WTC11 (cell line): Measurements from ENCODE around the gene RDH16. TPM values are rescaled to one million over a fixed set of nuclear protein-coding genes. Genes with fewer than 3 reads are reported as not detected.

Source experiments
- ATAC-seq: fragments of 200-7000 bp; cut with Tn5 transposase; 2 replicates; pipeline ENCODE4 v1.10.0; 2021; ENCODE audit warnings: mild to moderate bottlenecking, moderate library complexity
- CTCF ChIA-PET: fragments of 300-600 bp; sonication (Branson Sonifier 250); formaldehyde crosslinking; loops from one replicate; lab custom pipeline; 2021; ENCODE audit warnings: antibody characterized with exemption; lab: Charles Lee
- POLR2A ChIA-PET: fragments of 350-600 bp; sonication (Branson Sonifier 250); formaldehyde crosslinking; loops from one replicate; lab custom pipeline; 2021; ENCODE audit warnings: antibody characterized with exemption; lab: Charles Lee
- DNase-seq: peaks from one replicate; pipeline ENCODE4 v3.0.0; 2021; ENCODE audit warnings: low spot score
- H3K27ac Mint-ChIP-seq: 2 replicates; pipeline ENCODE4 v1.8.0; 2021; ENCODE audit warnings: mixed read lengths
- H3K27me3 Mint-ChIP-seq: 2 replicates; pipeline ENCODE4 v1.8.0; 2021; ENCODE audit warnings: low read depth, mild to moderate bottlenecking, moderate library complexity, mixed read lengths
- H3K36me3 Mint-ChIP-seq: 2 replicates; pipeline ENCODE4 v1.8.0; 2021; ENCODE audit warnings: mixed read lengths
- H3K4me1 Mint-ChIP-seq: 2 replicates; pipeline ENCODE4 v1.8.0; 2022; ENCODE audit warnings: mixed read lengths
- H3K4me3 Mint-ChIP-seq: 2 replicates; pipeline ENCODE4 v1.8.0; 2021; ENCODE audit warnings: mild to moderate bottlenecking, moderate library complexity, mixed read lengths
- H3K9me3 Mint-ChIP-seq: 2 replicates; pipeline ENCODE4 v1.8.0; 2021; ENCODE audit warnings: mixed read lengths
- ARID4B ChIP-seq: sonication (generic); formaldehyde crosslinking; IDR thresholded peaks from 2 replicates; pipeline ENCODE4 v1.8.0; 2023; ENCODE audit warnings: missing genetic modification reagents, mild to moderate bottlenecking, borderline replicate concordance
- ATF3 ChIP-seq: sonication (generic); formaldehyde crosslinking; conservative IDR thresholded peaks from 2 replicates; pipeline ENCODE4 v1.8.1; 2022; ENCODE audit warnings: mild to moderate bottlenecking, missing genetic modification reagents
- ATF6 ChIP-seq: sonication (generic); formaldehyde crosslinking; IDR thresholded peaks from 2 replicates; pipeline ENCODE4 v1.8.1; 2023; ENCODE audit warnings: mild to moderate bottlenecking, missing genetic modification reagents
- CDX4 ChIP-seq: fragments of 250-450 bp; sonication (Bioruptor Pico); IDR thresholded peaks from 2 replicates; pipeline ENCODE4 v1.9.0; 2021; ENCODE audit warnings: moderate library complexity, mild to moderate bottlenecking, inconsistent platforms, borderline replicate concordance
- E2F1 ChIP-seq: sonication (generic); formaldehyde crosslinking; IDR thresholded peaks from 2 replicates; pipeline ENCODE4 v1.8.0; 2022; ENCODE audit warnings: mild to moderate bottlenecking, missing genetic modification reagents
- E2F4 ChIP-seq: sonication (generic); formaldehyde crosslinking; IDR thresholded peaks from 2 replicates; pipeline ENCODE4 v1.8.1; 2022; ENCODE audit warnings: low read depth, mild to moderate bottlenecking, moderate library complexity, missing genetic modification reagents, borderline replicate concordance
- ELF4 ChIP-seq: sonication (generic); formaldehyde crosslinking; IDR thresholded peaks from 2 replicates; pipeline ENCODE4 v1.8.1; 2022; ENCODE audit warnings: low read depth, mild to moderate bottlenecking, moderate library complexity, missing genetic modification reagents
- FOXJ3 ChIP-seq: sonication (generic); formaldehyde crosslinking; IDR thresholded peaks from 2 replicates; pipeline ENCODE4 v1.9.0; 2021; ENCODE audit warnings: missing genetic modification reagents, mild to moderate bottlenecking, borderline replicate concordance
- GRHL2 ChIP-seq: fragments of 250-450 bp; sonication (Bioruptor Pico); IDR thresholded peaks from 2 replicates; pipeline ENCODE4 v1.8.0; 2022; ENCODE audit warnings: mild to moderate bottlenecking, moderate library complexity; ENCODE audit not compliant: insufficient replicate concordance, severe bottlenecking
- HMGA2 ChIP-seq: fragments of 250-450 bp; sonication (Bioruptor Pico); IDR thresholded peaks from 2 replicates; pipeline ENCODE4 v1.4.0; 2021; ENCODE audit warnings: mild to moderate bottlenecking, moderate library complexity
- JAZF1 ChIP-seq: fragments of 250-450 bp; sonication (Bioruptor Pico); IDR thresholded peaks from 2 replicates; pipeline ENCODE4 v1.9.0; 2021; ENCODE audit warnings: moderate library complexity, mild to moderate bottlenecking, inconsistent platforms
- MXD4 ChIP-seq: fragments of 250-450 bp; sonication (Bioruptor Pico); IDR thresholded peaks from 2 replicates; pipeline ENCODE4 v1.8.0; 2021; ENCODE audit warnings: mild to moderate bottlenecking, moderate library complexity, borderline replicate concordance
- NFATC4 ChIP-seq: fragments of 250-450 bp; sonication (Bioruptor Pico); IDR thresholded peaks from 2 replicates; pipeline ENCODE4 v1.9.0; 2021; ENCODE audit warnings: mild to moderate bottlenecking
- PRRX2 ChIP-seq: fragments of 250-450 bp; sonication (Bioruptor Pico); IDR thresholded peaks from 2 replicates; pipeline ENCODE4 v1.8.0; 2021; ENCODE audit warnings: mild to moderate bottlenecking
- SOX15 ChIP-seq: fragments of 250-450 bp; sonication (Bioruptor Pico); IDR thresholded peaks from 2 replicates; pipeline ENCODE4 v1.9.0; 2021; ENCODE audit warnings: mild to moderate bottlenecking
- TCF7 ChIP-seq: sonication (generic); formaldehyde crosslinking; IDR thresholded peaks from 2 replicates; pipeline ENCODE4 v1.8.0; 2022; ENCODE audit warnings: mild to moderate bottlenecking, low read depth, missing genetic modification reagents, moderate library complexity
- TEAD4 ChIP-seq: sonication (generic); formaldehyde crosslinking; IDR thresholded peaks from 2 replicates; pipeline ENCODE4 v1.8.0; 2022; ENCODE audit warnings: mild to moderate bottlenecking, missing genetic modification reagents
- TP53 ChIP-seq: sonication (generic); formaldehyde crosslinking; IDR thresholded peaks from 2 replicates; pipeline ENCODE4 v1.8.1; 2023; ENCODE audit warnings: mild to moderate bottlenecking, missing genetic modification reagents
- ZNF232 ChIP-seq: sonication (generic); formaldehyde crosslinking; IDR thresholded peaks from 2 replicates; pipeline ENCODE4 v1.8.0; 2022; ENCODE audit warnings: mild to moderate bottlenecking, missing genetic modification reagents
- ZNF317 ChIP-seq: sonication (generic); formaldehyde crosslinking; IDR thresholded peaks from 2 replicates; pipeline ENCODE4 v1.8.1; 2023; ENCODE audit warnings: low read depth, mild to moderate bottlenecking, moderate library complexity, missing genetic modification reagents, borderline replicate concordance
- ZNF425 ChIP-seq: fragments of 250-450 bp; sonication (Bioruptor Pico); conservative IDR thresholded peaks from 2 replicates; pipeline ENCODE4 v1.9.0; 2021; ENCODE audit warnings: mild to moderate bottlenecking
- ZNF671 ChIP-seq: fragments of 250-450 bp; sonication (Bioruptor Pico); IDR thresholded peaks from 2 replicates; pipeline ENCODE4 v1.8.0; 2021; ENCODE audit warnings: mild to moderate bottlenecking
- total RNA-seq: library from RNA; stranded (reverse); gene quantifications from 3 replicates; pipeline ENCODE4 v1.2.3, GENCODE V29; 2021

Gene RDH16
- total RNA-seq, 1 experiment from 2014 or later: 1.0 TPM

- TF ChIP-seq ARID4B (CRISPR knock-in tag): no peak
- no peak for TF ChIP-seq TP53 (CRISPR knock-in tag)
- no peak for TF ChIP-seq ZNF317 (CRISPR knock-in tag)
- TF ChIP-seq ZNF425: no peak
- no peak for TF ChIP-seq NFATC4 (CRISPR knock-in tag)
- TF ChIP-seq SOX15: no peak
- TF ChIP-seq CDX4 (CRISPR knock-in tag): no peak
- no peak for TF ChIP-seq E2F4
- TF ChIP-seq TEAD4 (CRISPR knock-in tag): no peak
- no peak for TF ChIP-seq JAZF1 (CRISPR knock-in tag)
- no peak for TF ChIP-seq PRRX2 (CRISPR knock-in tag)
- TF ChIP-seq MXD4 (CRISPR knock-in tag): no peak
- no peak for TF ChIP-seq ELF4 (CRISPR knock-in tag)
Observed at GRCh38 chr12:56998316-56998715, 40.9 kb upstream of the RDH16 start (continued).

GRCh38 chr12:56996793-56997545 lies 39.6 kb upstream of the RDH16 start:
- no peak for ATAC-seq
- no peak overlapping the region for H3K27ac Mint-ChIP-seq
- no peak overlapping the region for H3K4me3 Mint-ChIP-seq
- H3K27me3 Mint-ChIP-seq: no peaks in the 10 kb centered on the region
- H3K9me3 Mint-ChIP-seq: no peaks in the 10 kb centered on the region
- peaks cover 8% of the 10 kb centered on the region for H3K4me1 Mint-ChIP-seq
- peaks cover 12% of the 10 kb centered on the region for H3K36me3 Mint-ChIP-seq
- no peak for DNase-seq
- CTCF ChIA-PET: interaction anchor here (0.5 to 3.0 kb wide), 6 partner anchors 9 to 316 kb away, joined by 3 to 20 read pairs (median 4); partner anchors contain the start of genes STAT6 and ZBTB39
- POLR2A ChIA-PET: interaction anchor here (0.6 kb wide), 1 partner anchor 21 kb away, joined by 5 read pairs; no protein-coding TSS in a partner anchor
- TF ChIP-seq SOX15 (no peak), ATF3 (CRISPR knock-in tag) (no peak), ZNF671 (CRISPR knock-in tag) (no peak), ZNF232 (CRISPR knock-in tag) (no peak), E2F1 (CRISPR knock-in tag) (no peak), TCF7 (no peak), ATF6 (CRISPR knock-in tag) (no peak), NFATC4 (CRISPR knock-in tag) (no peak), GRHL2 (CRISPR knock-in tag) (no peak), FOXJ3 (CRISPR knock-in tag) (no peak), HMGA2 (no peak)
